ENCODE results near the gene WNT3A. TPM values are rescaled to one million over a fixed set of nuclear protein-coding genes. Genes with fewer than 3 reads are reported as not detected.
"Not testable (repeated sequence)": the region's sequence is repeated elsewhere in the genome, so short reads cannot be mapped to it uniquely, and the experiment has no call there.

WNT3A gene, protein sequence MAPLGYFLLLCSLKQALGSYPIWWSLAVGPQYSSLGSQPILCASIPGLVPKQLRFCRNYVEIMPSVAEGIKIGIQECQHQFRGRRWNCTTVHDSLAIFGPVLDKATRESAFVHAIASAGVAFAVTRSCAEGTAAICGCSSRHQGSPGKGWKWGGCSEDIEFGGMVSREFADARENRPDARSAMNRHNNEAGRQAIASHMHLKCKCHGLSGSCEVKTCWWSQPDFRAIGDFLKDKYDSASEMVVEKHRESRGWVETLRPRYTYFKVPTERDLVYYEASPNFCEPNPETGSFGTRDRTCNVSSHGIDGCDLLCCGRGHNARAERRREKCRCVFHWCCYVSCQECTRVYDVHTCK
- total RNA-seq = not detected

DNA sequence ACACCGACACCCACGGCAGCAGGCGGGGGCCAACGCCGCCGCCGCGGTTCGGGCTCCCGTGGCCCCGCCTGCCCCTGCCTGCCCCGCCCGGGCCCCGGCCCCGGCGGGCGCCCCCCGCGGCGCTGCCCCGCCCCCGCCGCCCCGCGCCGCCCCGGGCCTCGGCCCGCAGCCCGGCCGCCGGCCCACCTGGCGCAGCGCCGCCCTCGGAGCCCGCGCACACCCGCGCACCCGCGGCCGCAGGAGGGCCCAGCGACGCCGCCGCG lies at the start of gene WNT3A:
Gene WNT3A, plus strand, starts transcription at position 213 of the 263 bp plus-strand sequence. CDS start 131 bp downstream, outside the sequence.
- no peak within 1 kb of the TSS for H3K27ac Mint-ChIP-seq
- H3K27me3 Mint-ChIP-seq = peaks cover 69% of the 10 kb centered on the region
- no peaks in the 10 kb centered on the region for H3K36me3 Mint-ChIP-seq (ENCODE audit: low read depth)
- H3K9me3 Mint-ChIP-seq = no peaks in the 10 kb centered on the region
- DNase-seq = no peak
- ChIA-PET CTCF (no interaction called here), POLR2A (no interaction called here)
- no peak within 1 kb of the TSS for H3K4me3 Mint-ChIP-seq
- peaks cover 7% of the 10 kb centered on the region for H3K4me1 Mint-ChIP-seq

DNA sequence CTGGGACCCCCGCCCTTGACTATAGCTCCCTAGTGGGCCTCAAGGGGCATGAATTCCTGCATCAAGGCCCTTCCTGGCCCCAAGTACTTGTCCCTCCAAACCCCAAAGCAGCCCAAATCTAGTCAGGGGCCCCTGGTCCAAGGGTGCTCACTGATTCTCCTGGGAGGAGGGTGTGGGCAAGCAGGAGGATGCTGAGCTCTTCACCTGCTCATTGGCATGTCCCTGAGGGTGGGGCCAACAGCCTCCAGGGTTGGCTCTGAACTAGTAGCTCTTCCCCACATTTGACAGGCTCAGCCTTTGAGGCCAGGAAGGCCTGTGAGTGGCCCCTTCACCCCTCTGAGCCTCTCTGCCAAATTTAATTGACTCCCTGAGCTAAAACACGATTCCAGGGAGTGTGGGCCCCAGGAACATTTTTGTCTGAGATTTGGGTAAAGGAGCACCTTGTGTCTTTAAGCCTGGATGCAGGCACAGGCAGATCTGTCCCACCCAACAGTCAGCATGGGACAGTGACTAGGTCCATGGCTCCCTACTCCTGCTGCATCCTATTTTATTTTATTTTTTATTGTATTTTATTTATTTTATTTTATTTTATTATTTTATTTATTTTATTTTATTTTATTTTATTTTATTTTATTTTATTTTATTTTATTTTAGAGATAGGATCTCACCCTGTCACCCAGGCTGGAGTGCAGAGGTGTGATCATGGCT lies 48.0 kb upstream of the WNT3A start:
- no peaks in the 10 kb centered on the region for H3K9me3 Mint-ChIP-seq
- DNase-seq = no peak
- no peak overlapping the region for H3K27ac Mint-ChIP-seq
- H3K4me1 Mint-ChIP-seq = peaks cover 15% of the 10 kb centered on the region
- H3K4me3 Mint-ChIP-seq = no peak overlapping the region
- ChIA-PET CTCF (interaction anchor here (0.6 kb wide), 2 partner anchors 219 to 311 kb away, joined by 3 to 5 read pairs; no protein-coding TSS in a partner anchor), POLR2A (no interaction called here)
- H3K27me3 Mint-ChIP-seq = peaks cover 41% of the 10 kb centered on the region
- H3K36me3 Mint-ChIP-seq (ENCODE audit: low read depth) = no peaks in the 10 kb centered on the region

DNA sequence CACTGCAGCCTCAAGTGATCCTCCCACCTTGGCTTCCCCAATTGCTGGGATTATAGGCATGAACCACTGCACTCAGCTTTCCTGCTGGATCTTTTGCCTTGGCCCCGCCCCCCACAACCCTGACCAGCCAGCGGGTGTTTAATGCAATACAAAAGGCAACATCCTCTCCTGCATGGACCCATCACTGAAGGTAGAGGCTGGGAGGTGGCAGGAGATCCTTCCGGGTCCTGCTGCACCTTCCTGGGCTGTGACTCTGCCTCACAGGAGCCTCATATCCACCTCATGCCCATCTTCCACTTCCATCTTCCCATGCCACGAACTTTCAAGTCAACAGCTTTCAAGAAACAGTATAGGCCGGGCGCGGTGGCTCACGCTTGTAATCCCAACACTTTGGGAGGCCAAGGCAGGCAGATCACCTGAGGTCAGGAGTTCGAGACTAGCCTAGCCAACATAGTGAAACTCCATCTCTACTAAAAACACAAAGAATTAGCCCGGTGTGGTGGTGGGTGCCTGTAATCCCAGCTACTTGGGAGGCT lies 47.4 kb upstream of the WNT3A start:
- Mint-ChIP-seq H3K4me1 (peaks cover 13% of the 10 kb centered on the region), H3K36me3 (ENCODE audit: low read depth) (no peaks in the 10 kb centered on the region), H3K27ac (no peak overlapping the region), H3K27me3 (peaks cover 35% of the 10 kb centered on the region), H3K4me3 (no peak overlapping the region), H3K9me3 (no peaks in the 10 kb centered on the region)
- ChIA-PET CTCF (interaction anchor here (0.6 kb wide), 2 partner anchors 218 to 310 kb away, joined by 3 to 5 read pairs; no protein-coding TSS in a partner anchor), POLR2A (no interaction called here)
- no peak for DNase-seq

DNA sequence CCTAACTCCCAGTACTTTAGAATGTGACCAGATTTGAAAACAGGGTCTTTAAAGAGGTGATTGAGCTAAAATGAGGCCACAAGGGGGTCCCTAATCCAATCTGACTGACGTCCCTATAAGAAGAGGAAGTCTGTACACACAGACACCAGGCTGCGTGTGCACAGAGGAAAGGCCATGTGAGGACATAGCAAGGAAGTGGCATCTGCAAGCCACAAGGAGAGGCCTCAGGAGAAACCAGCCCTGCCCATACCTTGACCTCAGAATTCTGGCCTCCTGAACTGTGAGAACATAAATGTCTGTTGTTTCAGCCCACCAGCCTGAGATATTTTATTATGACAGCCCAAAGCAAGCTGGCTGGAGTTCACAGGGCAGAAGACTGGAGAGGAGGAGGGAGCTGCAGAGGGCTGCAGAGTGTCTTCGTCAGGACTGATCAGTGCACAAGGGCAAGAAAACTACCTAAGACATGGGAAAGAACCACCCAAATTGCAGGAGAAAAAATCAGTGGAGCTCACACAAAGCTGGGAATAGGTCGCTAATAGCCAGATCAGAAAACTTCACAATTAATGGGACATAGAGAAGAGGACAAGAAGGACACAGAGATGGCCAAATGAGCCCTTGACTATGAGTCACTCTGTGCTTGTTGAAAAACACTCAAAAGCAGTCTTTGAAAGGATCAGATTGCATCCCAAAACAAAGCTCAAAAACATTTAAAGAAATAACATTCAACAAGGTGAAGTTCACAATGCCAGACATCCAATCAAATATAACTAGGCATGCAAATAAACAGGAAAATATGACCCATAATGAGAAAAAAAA lies 44.9 kb upstream of the WNT3A start:
- no peaks in the 10 kb centered on the region for H3K36me3 Mint-ChIP-seq (ENCODE audit: low read depth)
- H3K4me3 Mint-ChIP-seq = no peak overlapping the region
- ChIA-PET CTCF (interaction anchor here (1.8 kb wide), 1 partner anchor 10 kb away, joined by 4 read pairs; no protein-coding TSS in a partner anchor), POLR2A (no interaction called here)
- no peak overlapping the region for H3K27ac Mint-ChIP-seq
- H3K9me3 Mint-ChIP-seq = no peaks in the 10 kb centered on the region
- peaks cover 17% of the 10 kb centered on the region for H3K27me3 Mint-ChIP-seq
- DNase-seq = peak; percentile 16
- H3K4me1 Mint-ChIP-seq = peaks cover 13% of the 10 kb centered on the region

DNA sequence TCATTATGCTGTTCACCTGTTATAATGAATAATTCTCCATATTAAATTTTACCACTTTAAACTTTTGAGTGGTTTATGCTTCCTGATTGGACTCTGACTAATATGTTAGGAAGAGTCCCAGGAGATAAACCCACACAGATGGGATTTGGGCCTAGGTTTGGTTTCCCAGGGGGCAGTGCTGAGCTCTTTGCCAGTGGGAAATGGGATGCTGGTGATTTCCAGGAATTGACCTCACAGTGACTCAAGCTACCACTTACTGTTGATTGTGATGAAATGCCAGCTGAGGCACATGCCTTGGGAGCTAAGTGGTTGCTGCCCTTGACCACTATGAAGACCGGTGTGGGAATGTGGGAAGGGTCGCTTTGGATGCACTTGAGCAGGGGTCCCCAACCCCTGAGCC lies 40.1 kb upstream of the WNT3A start:
- H3K4me1 Mint-ChIP-seq; H3K36me3 Mint-ChIP-seq (ENCODE audit: low read depth); H3K27me3 Mint-ChIP-seq; CTCF ChIA-PET; H3K27ac Mint-ChIP-seq; POLR2A ChIA-PET; H3K4me3 Mint-ChIP-seq; H3K9me3 Mint-ChIP-seq; DNase-seq: not testable (repeated sequence)

DNA sequence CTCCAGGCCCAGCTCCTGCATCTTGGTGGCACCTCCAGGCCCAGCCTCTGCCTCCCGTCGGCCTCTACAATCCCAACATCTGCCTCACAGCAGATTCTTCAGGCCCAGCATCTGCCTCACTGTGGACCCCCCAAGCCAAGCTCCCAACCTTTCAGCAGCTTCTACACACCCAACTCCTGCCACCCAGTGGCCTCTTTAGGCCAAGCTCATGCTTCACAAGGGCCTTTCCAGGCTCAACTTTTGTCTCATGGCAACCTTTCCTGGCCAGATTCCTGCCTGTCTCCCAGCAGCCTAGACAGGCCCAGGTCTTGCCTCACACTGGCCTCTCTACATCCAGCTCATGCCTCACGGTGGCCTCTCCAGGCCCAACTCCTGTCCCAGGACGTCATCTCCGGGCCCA lies 39.0 kb upstream of the WNT3A start:
- DNase-seq; POLR2A ChIA-PET; CTCF ChIA-PET; H3K4me1 Mint-ChIP-seq; H3K27ac Mint-ChIP-seq; H3K27me3 Mint-ChIP-seq; H3K9me3 Mint-ChIP-seq; H3K4me3 Mint-ChIP-seq; H3K36me3 Mint-ChIP-seq (ENCODE audit: low read depth): not testable (repeated sequence)

DNA sequence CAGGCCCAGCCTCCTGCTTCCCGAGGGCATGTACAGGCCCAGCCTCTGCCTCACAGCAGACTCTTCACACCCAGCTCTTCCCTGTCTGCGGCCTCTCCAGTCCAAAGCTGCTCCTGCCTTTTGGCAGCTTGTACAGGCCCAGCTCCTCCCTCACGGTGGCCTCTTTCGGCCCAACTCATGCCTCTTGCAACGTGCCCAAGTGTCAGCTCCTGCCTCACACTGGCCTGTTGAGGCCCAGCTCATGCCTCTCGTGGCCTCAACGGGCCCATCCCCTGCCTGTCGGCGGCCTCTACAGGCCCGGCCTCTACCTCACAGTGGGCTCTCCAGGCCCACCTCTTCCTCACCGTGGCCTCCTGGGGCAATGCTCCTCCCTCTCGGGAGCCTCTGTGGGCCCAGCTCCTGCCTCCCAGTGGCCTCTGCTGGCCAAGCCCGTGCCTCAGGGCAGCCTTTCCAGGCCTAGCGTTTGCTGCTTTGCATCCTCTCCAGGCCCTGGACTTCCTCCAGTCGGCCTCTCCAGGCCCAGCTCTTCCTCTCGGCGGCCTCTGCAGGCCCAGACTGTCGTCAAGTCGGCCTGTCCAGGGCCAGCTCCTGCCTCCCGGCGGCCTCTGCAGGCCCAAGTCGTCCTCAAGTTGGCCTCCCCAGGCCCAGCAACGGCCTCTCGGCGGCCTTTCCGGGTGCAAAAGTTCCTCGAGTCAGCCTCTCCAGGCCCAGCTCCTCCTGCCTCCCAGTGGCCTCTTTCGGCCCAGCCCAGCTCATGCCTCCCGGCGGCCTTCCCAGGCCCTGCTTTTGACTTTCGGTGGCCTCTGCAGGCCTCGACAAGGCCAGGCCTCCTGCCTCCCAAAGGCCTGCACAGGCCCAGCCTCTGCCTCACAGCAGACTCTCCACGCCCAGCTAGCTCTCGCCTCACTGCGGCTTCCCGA lies 36.5 kb upstream of the WNT3A start:
- H3K4me1 Mint-ChIP-seq; DNase-seq; CTCF ChIA-PET; H3K36me3 Mint-ChIP-seq (ENCODE audit: low read depth); POLR2A ChIA-PET; H3K27me3 Mint-ChIP-seq; H3K27ac Mint-ChIP-seq; H3K9me3 Mint-ChIP-seq; H3K4me3 Mint-ChIP-seq: not testable (repeated sequence)

DNA sequence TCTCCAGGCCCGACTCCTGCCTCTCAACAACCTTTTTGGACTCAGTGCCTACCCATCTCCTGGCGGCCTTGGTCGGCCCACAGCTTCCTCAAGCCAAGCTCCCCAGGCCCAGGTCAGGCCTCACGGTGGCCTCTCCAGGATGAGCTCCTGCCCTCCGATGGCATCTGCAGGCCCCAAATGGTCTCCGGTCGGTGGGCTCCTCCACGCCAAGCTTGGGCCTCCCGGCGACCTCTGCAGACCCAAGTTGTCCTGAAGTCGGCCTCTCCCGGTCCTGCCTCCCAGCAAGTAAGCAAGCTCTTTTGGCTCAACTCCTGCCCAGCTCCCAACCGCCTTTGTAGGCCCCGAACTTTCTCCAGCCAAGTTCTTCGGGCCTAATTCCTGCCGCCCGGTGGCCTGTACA lies 35.6 kb upstream of the WNT3A start:
- H3K27me3 Mint-ChIP-seq; CTCF ChIA-PET; H3K36me3 Mint-ChIP-seq (ENCODE audit: low read depth); DNase-seq; H3K4me3 Mint-ChIP-seq; H3K27ac Mint-ChIP-seq; H3K4me1 Mint-ChIP-seq; H3K9me3 Mint-ChIP-seq; POLR2A ChIA-PET: not testable (repeated sequence)

DNA sequence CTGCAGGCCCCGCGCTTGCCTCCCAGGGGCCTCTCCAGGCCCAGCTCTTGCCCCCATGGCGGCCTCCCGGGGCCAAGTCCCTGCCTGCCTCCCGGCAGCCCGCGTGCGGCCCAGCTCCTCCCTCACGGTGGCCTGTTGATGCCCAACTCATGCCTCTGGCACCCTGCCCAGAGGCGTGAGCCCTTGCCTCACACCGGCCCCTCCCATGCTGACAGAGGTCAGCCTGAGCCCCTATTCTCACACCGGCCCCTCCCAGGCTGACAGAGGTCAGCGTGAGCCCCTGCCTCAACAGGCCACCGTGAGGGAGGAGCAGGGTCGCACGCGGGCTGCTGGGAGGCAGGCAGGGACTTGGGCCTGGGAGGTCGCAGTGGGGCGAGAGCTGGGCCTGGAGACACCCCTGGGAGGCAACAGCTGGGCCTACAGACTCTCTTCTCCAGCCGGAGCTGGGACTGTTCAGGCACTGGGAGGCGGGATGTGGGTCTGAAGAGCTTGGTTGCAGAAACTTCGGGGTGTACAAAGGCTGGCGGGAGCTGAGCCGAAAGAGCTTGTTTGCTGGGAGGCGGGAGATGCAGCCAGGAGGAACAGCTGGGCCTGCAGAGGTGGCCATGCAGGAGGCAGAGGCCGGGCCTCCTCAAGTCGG lies 35.0 kb upstream of the WNT3A start:
- CTCF ChIA-PET = not testable (repeated sequence)

DNA sequence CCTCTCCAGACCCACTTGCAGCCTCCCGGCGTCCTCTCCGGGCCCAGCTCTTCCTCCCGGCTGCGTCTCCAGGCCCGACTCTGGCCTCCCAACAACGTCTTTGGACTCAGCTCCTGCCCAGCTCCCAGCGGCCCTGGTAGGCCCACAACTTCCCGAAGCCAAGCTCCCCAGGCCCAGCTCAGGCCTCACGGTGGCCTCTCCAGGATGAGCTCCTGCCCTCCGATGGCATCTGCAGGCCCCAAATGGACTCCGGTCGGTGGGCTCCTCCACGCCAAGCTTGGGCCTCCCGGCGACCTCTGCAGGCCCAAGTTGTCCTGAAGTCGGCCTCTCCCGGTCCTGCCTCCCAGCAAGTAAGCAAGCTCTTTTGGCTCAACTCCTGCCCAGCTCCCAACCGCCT lies 34.5 kb upstream of the WNT3A start:
- H3K4me3 Mint-ChIP-seq; H3K27me3 Mint-ChIP-seq; H3K27ac Mint-ChIP-seq; DNase-seq; H3K4me1 Mint-ChIP-seq; POLR2A ChIA-PET; H3K9me3 Mint-ChIP-seq; CTCF ChIA-PET; H3K36me3 Mint-ChIP-seq (ENCODE audit: low read depth): not testable (repeated sequence)

More for the DNA sequence above, 35.0 kb upstream of the WNT3A start:
- H3K4me1 Mint-ChIP-seq; H3K27me3 Mint-ChIP-seq; H3K4me3 Mint-ChIP-seq; POLR2A ChIA-PET; DNase-seq; H3K9me3 Mint-ChIP-seq; H3K27ac Mint-ChIP-seq; H3K36me3 Mint-ChIP-seq (ENCODE audit: low read depth): not testable (repeated sequence)

DNA sequence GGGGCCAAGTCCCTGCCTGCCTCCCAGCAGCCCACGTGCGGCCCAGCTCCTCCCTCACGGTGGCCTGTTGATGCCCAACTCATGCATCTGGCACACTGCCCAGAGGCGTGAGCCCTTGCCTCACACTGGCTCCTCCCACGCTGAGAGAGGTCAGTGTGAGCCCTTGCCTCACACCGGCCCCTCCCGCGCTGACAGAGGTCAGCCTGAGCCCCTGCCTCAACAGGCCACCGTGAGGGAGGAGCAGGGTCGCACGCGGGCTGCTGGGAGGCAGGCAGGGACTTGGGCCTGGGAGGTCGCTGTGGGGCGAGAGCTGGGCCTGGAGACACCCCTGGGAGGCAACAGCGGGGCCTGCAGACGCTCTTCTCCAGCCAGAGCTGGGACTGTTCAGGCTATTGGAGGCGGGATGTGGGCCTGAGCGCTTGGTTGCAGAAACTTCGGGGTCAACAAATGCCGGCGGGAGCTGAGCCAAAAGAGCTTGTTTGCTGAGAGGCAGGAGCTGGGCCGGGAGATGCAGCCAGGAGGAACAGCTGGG lies 33.9 kb upstream of the WNT3A start:
- CTCF ChIA-PET; H3K4me1 Mint-ChIP-seq; H3K27ac Mint-ChIP-seq; DNase-seq; POLR2A ChIA-PET; H3K27me3 Mint-ChIP-seq; H3K4me3 Mint-ChIP-seq; H3K9me3 Mint-ChIP-seq; H3K36me3 Mint-ChIP-seq (ENCODE audit: low read depth): not testable (repeated sequence)

DNA sequence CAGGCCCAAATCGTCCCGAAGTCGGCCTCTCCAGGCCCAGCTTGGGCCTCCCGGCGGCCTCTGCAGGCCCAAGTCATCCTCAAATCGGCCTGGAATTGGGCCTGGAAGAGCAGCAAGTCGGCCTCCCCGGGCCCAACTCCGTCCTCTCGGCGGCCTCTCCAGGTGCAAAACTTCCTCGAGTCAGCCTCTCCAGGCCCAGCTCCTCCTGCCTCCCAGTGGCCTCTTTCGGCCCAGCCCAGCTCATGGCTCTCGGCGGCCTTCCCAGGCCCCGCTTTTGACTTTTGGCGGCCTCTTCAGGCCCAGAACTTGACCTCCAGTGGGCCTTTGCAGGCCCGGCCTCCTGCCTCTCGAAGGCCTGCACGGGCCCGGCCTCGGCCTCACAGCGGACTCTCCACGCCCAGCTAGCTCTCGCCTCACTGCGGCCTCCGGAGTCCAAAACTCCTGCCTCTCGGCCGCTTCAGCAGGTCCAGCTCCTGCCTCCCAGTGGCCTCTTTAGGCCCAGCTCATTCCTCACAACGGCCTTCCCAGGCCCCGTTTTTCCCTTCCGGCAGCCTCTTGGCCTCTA lies 33.0 kb upstream of the WNT3A start:
- H3K36me3 Mint-ChIP-seq (ENCODE audit: low read depth); H3K9me3 Mint-ChIP-seq; H3K27ac Mint-ChIP-seq; H3K4me1 Mint-ChIP-seq; POLR2A ChIA-PET; CTCF ChIA-PET; DNase-seq; H3K27me3 Mint-ChIP-seq; H3K4me3 Mint-ChIP-seq: not testable (repeated sequence)

All from activated CD4-positive, alpha-beta memory T cell treated with anti-CD3 and anti-CD28 coated beads, Interleukin-2, amount 10 ng/mL, durations not matched to agents 7 days and 5 days (primary cell).